ENCODE results near the gene CAPRIN2. TPM values are rescaled to one million over a fixed set of nuclear protein-coding genes. Genes with fewer than 3 reads are reported as not detected.

The CAPRIN2 gene
- total and polyA plus RNA-seq, 2 of the 8 experiments (the other 6 are each of a cell fraction or from before 2014, with no cell fraction given): 24.8 to 52.0 TPM

DNA sequence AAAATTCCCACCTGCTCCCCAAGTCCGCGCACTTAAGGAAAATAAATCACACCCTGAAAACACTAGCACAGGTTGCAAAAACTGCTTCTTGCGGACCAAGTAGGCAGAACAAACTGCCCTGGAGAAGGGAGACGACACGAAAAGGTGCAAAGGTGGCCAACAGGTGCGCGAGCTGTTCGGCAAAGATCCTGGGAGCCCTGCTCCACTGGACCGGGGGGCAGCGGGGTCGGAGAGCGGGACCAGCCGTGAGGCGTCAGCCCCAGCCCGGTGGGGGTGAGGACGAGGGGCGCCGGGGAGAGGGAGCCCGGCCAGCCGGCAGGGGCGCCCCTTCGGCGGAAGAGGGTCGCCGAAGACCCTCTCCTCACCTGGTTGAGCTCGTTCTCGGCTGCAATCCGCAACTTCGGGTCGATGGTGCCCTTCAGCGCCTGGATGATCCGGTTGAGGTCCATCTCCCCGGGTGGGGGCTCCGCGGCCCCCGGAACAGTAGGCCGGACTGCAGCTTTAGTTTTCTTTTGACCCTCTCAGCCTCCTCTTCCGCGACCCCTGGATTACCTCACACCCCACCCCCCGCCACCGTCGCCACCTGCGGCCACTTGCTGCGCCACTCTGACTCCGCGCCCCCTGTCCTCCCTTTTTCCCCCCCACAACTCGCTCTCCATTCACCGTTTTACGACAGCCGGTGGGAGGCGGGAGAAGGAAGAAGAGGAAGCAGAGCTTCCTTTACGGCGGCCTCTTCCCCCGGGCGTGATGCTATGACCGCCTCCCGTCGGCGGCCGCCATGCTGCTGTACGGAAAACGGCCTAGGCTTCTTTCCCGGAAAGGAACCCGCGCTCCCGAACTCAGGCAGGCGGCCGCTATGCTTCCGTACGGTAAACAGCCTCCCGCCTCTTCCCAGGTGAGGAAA, 59.3 kb downstream of the CAPRIN2 start, which contains the start of gene IPO8 (continued):
- TF ChIP-seq JUN (IDR thresholded peaks at IDR 0.05; ENCODE audit: low read depth, low read length) (no peak), TAF7 (optimal IDR thresholded peaks at IDR 0.05; ENCODE audit: borderline replicate concordance, low read depth, low read length) (no peak), SIX5 (IDR thresholded peaks at IDR 0.05; ENCODE audit: low read depth, low read length) (peak; percentile 21; the same call in 1 of the 2 replicates), SUZ12 (IDR thresholded peaks at IDR 0.05; ENCODE audit: low read length) (no peak), TEAD4 (IDR thresholded peaks at IDR 0.05; ENCODE audit: low read depth, low read length) (no peak), BACH1 (IDR thresholded peaks at IDR 0.05; ENCODE audit: low read length) (no peak), CHD1 (IDR thresholded peaks at IDR 0.05; ENCODE audit: low read depth, low read length) (no peak), CEBPB (IDR thresholded peaks at IDR 0.05; ENCODE audit: low read depth, low read length) (no peak), BRCA1 (IDR thresholded peaks at IDR 0.05; ENCODE audit: low read depth, low read length) (no peak), MAFK (IDR thresholded peaks at IDR 0.05; ENCODE audit: low read depth, low read length) (no peak), RAD21 (IDR thresholded peaks at IDR 0.05 in 1 of 2, conservative IDR thresholded peaks at IDR 0.05 in 1 of 2; ENCODE audit: low read depth in 2 of 2, low read length in 2 of 2) (0 out of 4 replicates have a peak, but pooled peaks of 1 of the 2 experiments have one; percentile 0), RBBP5 (IDR thresholded peaks at IDR 0.05; ENCODE audit: borderline replicate concordance, low read depth, low read length) (peak; percentile 80), HDAC2 (IDR thresholded peaks at IDR 0.05; ENCODE audit: borderline replicate concordance in 1 of 2, low read depth in 2 of 2, low read length in 2 of 2) (peak in 1 of 2 experiments; percentile 36; a peak in 1 of 4 replicates), SRF (IDR thresholded peaks at IDR 0.05; ENCODE audit: low read depth, low read length) (0 out of 2 replicates have a peak, but pooled peaks have one; percentile 25), SP2 (IDR thresholded peaks at IDR 0.05; ENCODE audit: low read length) (no peak), FOSL1 (IDR thresholded peaks at IDR 0.05; ENCODE audit: insufficient read depth, low read depth, low read length) (no peak), GABPA (IDR thresholded peaks at IDR 0.05; ENCODE audit: borderline replicate concordance, insufficient read depth, low read length) (peak; percentile 15; the same call in 1 of the 2 replicates), ASH2L (IDR thresholded peaks at IDR 0.05; ENCODE audit: low read length) (peak; percentile 40), EP300 (IDR thresholded peaks at IDR 0.05; ENCODE audit: borderline replicate concordance in 1 of 2, low read depth in 2 of 2, low read length in 2 of 2) (peak in 1 of 2 experiments; percentile 10; a peak in 1 of 3 replicates)
- TF ChIP-seq, protein P1, sequence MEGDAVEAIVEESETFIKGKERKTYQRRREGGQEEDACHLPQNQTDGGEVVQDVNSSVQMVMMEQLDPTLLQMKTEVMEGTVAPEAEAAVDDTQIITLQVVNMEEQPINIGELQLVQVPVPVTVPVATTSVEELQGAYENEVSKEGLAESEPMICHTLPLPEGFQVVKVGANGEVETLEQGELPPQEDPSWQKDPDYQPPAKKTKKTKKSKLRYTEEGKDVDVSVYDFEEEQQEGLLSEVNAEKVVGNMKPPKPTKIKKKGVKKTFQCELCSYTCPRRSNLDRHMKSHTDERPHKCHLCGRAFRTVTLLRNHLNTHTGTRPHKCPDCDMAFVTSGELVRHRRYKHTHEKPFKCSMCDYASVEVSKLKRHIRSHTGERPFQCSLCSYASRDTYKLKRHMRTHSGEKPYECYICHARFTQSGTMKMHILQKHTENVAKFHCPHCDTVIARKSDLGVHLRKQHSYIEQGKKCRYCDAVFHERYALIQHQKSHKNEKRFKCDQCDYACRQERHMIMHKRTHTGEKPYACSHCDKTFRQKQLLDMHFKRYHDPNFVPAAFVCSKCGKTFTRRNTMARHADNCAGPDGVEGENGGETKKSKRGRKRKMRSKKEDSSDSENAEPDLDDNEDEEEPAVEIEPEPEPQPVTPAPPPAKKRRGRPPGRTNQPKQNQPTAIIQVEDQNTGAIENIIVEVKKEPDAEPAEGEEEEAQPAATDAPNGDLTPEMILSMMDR (IDR thresholded peaks at IDR 0.05; ENCODE audit: control extremely low read depth in 1 of 3, insufficient read depth in 1 of 3, low read depth in 1 of 3, low read length in 3 of 3): peak; percentile 6 to 42 (median 33); a peak in 2 of 4 replicates

Measured in H1 (cell line).